SK-N-MC (cell line): ENCODE data around the gene AUNIP.

ENCODE experiments used
- DNase-seq: peaks from one replicate; pipeline ENCODE4 v3.0.0-alpha.2; 2011; ENCODE audit warnings: low read depth, low spot score
- H3K27ac ChIP-seq: fragments of 200-600 bp; sonication (generic); 2 replicates; pipeline ENCODE4 v1.5.1; 2016; ENCODE audit warnings: mixed run types
- H3K36me3 ChIP-seq: fragments of 200-600 bp; sonication (generic); 2 replicates; pipeline ENCODE4 v1.6.1; 2017; ENCODE audit warnings: antibody characterized with exemption, low read length, mixed read lengths; ENCODE audit not compliant: insufficient read depth
- H3K4me3 ChIP-seq: fragments of 200-600 bp; sonication (generic); 2 replicates; pipeline ENCODE4 v1.5.1; 2016
- H3K9ac ChIP-seq: fragments of 200-600 bp; sonication (generic); 2 replicates; pipeline ENCODE4 v1.8.0; 2017; ENCODE audit warnings: mixed run types, mixed read lengths; ENCODE audit not compliant: insufficient read length
- H3K9me3 ChIP-seq: fragments of 200-600 bp; sonication (generic); 2 replicates; pipeline ENCODE4 v1.6.1; 2017; ENCODE audit warnings: low read depth, mild to moderate bottlenecking, antibody characterized with exemption, low read length, moderate library complexity, mixed read lengths
- EZH2 ChIP-seq: fragments of 200-600 bp; sonication (generic); IDR thresholded peaks from one replicate; pipeline ENCODE4 v1.6.1; 2017; ENCODE audit warnings: antibody characterized with exemption
- FOXP2 ChIP-seq: optimal IDR thresholded peaks from 2 replicates; pipeline ENCODE3; 2011; ENCODE audit warnings: mild to moderate bottlenecking, moderate library complexity; ENCODE audit not compliant: insufficient read depth; ENCODE audit errors: extremely low read length, control extremely low read depth
- POLR2AphosphoS5 ChIP-seq: IDR thresholded peaks from 2 replicates; pipeline ENCODE4 v1.6.1; 2012; ENCODE audit warnings: mild to moderate bottlenecking, low read depth, low read length, borderline replicate concordance

Gene AUNIP

DNA sequence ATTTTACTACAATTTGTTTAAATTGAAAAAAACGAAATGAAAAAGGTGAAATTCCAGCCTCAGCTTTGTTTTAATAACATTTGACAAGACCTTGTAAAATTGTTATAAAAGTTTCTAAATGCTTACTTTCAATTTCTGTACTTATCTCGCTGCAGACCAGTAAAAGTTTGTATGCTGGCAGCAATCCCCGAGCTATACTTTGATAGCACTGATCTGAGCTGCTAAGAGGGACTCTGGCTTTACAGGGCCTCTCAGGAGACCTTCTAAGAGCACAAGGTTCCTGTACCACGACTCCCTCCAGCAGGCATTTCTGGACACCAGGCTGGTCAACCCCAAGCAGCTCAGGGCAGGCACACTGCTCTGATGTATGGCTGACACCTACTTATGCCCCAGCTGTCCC is 33.9 kb upstream of the AUNIP start:
- Histone ChIP-seq H3K4me3 (no peak overlapping the region), H3K9me3 (no peaks in the 10 kb centered on the region), H3K36me3 (peaks cover 29% of the 10 kb centered on the region; the same call in 1 of the 2 replicates), H3K27ac (peak overlapping the region; percentile 94), H3K9ac (peak overlapping the region; percentile 60)
- DNase-seq: no peak
- TF ChIP-seq EZH2: no peak
- no peak for TF ChIP-seq POLR2AphosphoS5
- no peak for TF ChIP-seq FOXP2

DNA sequence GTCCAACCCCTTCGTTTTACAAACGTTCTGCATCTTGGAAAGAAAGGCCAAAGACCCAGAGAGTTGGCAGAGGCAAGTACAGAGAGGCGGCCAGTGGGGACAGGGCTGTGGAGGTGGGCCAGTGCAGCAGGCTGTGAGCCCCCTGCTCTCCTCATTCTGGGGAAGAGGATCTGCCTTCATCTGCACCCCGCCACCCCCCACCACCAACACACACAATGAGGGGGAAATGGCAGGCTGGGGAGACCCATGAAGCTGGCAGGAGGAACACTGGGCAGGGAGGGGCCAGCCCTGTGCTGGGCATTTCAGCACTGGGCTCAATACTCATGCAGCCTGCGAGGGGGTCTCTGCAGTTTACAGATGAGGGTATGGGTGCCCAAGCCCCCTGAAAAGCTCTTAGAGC is 32.3 kb upstream of the AUNIP start:
- Histone ChIP-seq H3K27ac (peak overlapping the region; percentile 94), H3K9ac (no peak overlapping the region), H3K9me3 (no peaks in the 10 kb centered on the region), H3K36me3 (peaks cover 18% of the 10 kb centered on the region; the same call in 1 of the 2 replicates), H3K4me3 (no peak overlapping the region)
- DNase-seq: no peak
- TF ChIP-seq EZH2 (no peak), FOXP2 (no peak), POLR2AphosphoS5 (no peak)

DNA sequence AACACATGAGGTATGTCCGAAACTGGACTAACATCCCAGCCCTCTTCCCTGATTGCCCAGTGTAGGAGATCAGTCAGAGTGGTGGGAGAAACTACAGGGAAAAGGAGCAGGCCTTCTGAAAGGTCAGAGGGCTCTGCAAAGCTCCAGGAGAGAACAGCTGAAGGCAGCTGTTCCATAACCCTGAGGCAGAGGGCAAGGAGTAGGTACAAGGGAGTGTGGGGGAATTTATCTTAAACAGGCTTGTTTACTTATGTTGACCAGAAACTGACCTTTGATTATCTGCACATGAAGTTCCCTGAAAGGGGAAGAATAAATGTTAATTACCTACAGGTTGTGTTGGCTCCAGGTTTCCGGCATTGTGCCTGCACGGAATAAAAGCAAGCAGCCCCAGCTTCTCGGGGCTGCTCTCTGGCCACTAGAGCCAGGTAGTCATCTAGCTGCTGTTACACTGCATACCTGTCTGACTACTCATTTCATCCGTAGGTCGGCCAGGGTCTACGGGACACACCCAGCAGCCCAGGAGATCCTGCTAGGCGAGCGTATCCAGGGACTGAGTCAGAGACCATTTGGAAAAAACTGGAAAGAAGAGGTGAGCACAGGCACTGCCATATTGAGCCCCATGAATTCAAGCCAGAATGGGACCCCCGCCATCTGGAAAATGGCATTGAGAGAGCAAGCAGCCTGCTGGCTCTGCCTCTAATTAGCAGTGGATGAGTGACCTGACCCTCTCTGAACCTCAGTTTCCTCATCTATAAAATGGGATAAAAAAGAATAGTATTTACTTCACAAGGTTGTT is 31.2 kb upstream of the AUNIP start:
- DNase-seq: no peak
- Histone ChIP-seq H3K36me3 (peaks cover 13% of the 10 kb centered on the region; the same call in 1 of the 2 replicates), H3K27ac (no peak overlapping the region), H3K9me3 (no peaks in the 10 kb centered on the region), H3K9ac (no peak overlapping the region), H3K4me3 (no peak overlapping the region)
- TF ChIP-seq POLR2AphosphoS5 (no peak), EZH2 (no peak), FOXP2 (no peak)

DNA sequence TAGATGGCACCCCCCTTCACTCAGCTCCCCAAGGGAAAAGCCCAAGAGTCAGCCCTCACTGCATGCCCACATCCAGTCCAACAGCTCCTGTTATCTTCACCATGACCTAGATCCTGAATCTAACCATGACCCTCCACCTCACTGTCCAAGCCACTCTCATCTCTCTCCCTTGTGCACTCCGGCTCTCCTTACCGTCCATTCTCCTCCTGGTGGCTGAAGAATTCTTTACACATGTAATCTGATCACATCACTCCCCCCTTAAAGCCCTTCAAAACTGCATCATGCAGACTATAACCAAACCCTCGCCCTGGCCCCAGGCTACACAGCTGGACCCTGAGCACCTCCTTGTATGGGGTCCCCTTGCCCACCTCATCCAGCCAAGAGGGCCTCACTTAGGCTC is 30.2 kb upstream of the AUNIP start:
- DNase-seq: no peak
- TF ChIP-seq FOXP2 (no peak), EZH2 (no peak), POLR2AphosphoS5 (no peak)
- Histone ChIP-seq H3K27ac (no peak overlapping the region), H3K9ac (no peak overlapping the region), H3K4me3 (no peak overlapping the region), H3K36me3 (peaks cover 13% of the 10 kb centered on the region; the same call in 1 of the 2 replicates), H3K9me3 (no peaks in the 10 kb centered on the region)

DNA sequence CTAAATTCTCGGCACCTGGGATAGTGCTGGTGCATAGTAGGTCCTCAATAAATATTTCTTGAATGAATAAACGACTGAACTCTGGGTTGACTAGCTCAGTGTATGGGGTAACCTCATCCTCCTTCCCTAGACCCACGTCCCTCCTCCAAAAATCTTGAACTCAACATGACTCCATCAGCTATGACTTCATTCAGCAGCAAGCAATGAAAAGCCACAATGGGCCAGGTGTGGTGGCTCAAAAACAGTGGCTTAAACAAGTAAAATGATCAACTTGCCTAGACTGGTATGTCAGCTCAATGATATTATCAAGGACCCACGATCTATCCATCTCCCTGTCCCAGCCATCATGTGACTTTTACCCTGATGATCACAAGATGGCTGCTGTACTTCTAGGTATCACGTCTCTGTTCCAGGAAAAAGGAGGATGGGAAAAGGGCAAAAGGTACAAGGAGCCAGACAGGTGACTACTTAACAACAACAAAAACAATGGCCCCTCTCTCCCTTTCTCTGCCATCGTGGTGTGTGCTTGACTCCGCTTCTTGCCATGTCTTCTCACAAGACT is 29.2 kb upstream of the AUNIP start:
- no peak overlapping the region for H3K9ac ChIP-seq
- H3K9me3 ChIP-seq: no peaks in the 10 kb centered on the region
- no peak for DNase-seq
- H3K4me3 ChIP-seq: no peak overlapping the region
- TF ChIP-seq POLR2AphosphoS5 (no peak), FOXP2 (no peak), EZH2 (no peak)
- H3K36me3 ChIP-seq: peaks cover 7% of the 10 kb centered on the region; the same call in 1 of the 2 replicates
- H3K27ac ChIP-seq: no peak overlapping the region

DNA sequence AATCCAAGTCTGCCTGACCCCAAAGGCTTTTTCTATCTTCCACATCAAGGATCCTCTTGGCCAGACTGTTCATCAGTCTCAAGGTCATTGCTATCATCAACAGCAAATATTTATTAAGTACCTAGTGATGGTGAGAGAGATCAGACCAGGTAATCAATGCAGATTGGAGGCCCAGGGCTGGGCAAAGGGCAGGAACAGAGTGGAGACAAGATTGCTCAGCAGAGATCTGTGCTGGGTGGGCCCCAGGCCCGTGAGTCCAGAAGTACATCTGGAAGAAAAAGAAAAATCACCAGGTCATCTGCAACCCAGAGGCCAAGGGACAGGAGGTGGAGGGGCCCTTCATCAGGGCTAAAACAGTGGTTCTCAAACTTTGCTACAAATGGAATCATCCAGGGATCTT is 26.3 kb upstream of the AUNIP start:
- no peak overlapping the region for H3K27ac ChIP-seq
- peaks cover 4% of the 10 kb centered on the region; the same call in 1 of the 2 replicates for H3K36me3 ChIP-seq
- H3K9ac ChIP-seq: no peak overlapping the region
- H3K4me3 ChIP-seq: no peak overlapping the region
- TF ChIP-seq POLR2AphosphoS5 (no peak), EZH2 (no peak), FOXP2 (no peak)
- DNase-seq: no peak
- no peaks in the 10 kb centered on the region for H3K9me3 ChIP-seq

DNA sequence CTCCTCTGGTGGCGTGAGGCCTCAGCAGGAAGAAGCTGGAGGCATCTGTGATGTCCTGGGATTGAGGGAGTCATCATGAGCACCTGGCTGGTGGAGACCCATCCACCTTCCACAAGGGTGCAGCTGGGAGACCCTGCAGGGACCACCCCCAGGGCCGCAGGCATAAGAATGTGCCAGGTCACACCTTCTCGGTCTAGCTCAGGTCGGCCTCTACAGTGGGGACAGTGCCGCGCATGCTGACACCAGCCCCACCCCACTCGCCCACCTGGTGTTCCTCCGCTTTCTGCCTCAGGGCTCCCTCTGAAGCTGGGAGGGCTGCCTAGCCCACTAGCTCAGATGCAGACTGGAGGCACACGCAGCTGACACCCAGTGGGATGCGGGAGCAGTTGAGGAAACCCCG is 22.0 kb upstream of the AUNIP start:
- TF ChIP-seq FOXP2: no peak
- TF ChIP-seq EZH2: no peak
- no peak for TF ChIP-seq POLR2AphosphoS5
- DNase-seq: no peak

DNA sequence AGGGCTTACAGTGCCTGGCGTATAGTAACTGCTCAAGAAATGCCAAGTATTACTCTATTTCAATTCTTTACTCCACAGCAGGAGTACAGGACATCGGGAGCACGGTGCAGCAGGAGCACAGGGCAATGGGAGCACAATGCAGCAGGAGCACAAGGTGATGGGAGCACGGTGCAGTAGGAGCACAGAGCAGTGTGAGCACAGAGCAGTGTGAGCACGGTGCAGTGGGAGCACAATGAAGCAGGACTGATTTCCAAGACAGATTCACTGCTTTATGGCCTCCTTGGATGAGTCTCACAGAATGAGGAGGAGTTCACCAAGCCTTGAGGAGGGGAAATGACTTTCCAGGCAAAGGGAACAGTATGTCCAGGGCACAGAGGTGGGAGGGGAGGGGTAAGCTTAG is 21.3 kb upstream of the AUNIP start:
- no peak for DNase-seq
- Histone ChIP-seq H3K27ac (no peak overlapping the region), H3K36me3 (no peaks in the 10 kb centered on the region), H3K9me3 (no peaks in the 10 kb centered on the region), H3K9ac (no peak overlapping the region), H3K4me3 (no peak overlapping the region)
- TF ChIP-seq FOXP2 (no peak), EZH2 (no peak), POLR2AphosphoS5 (no peak)

More for the DNA sequence above, 22.0 kb upstream of the AUNIP start:
- no peaks in the 10 kb centered on the region for H3K9me3 ChIP-seq
- no peak overlapping the region for H3K4me3 ChIP-seq
- no peak overlapping the region for H3K27ac ChIP-seq
- no peaks in the 10 kb centered on the region for H3K36me3 ChIP-seq
- no peak overlapping the region for H3K9ac ChIP-seq

DNA sequence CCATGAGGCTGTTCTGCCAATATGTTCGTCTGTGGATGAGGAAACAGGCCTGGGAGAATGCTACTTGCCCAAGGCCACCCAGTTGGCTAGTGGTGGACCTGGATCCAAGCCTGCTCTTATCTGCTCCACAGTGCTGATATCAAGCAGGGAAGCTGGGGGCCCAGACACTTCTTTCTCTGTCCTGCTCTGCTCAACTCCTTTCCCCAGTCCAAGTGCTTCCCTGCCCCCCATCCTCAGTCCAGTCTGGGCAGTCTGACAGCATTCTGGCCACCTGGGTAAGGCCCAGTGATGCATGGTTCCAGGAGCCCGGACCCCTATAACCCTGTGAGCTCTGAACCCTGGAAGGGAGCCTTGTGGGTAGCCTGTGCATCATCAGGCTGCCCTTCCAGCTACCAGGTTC is 20.4 kb upstream of the AUNIP start:
- no peak for DNase-seq
- Histone ChIP-seq H3K36me3 (no peaks in the 10 kb centered on the region), H3K9me3 (no peaks in the 10 kb centered on the region), H3K27ac (no peak overlapping the region), H3K4me3 (no peak overlapping the region), H3K9ac (no peak overlapping the region)
- no peak for TF ChIP-seq POLR2AphosphoS5
- TF ChIP-seq EZH2: no peak
- TF ChIP-seq FOXP2: no peak
